ENCODE results near the gene TSHZ1. TPM values are rescaled to one million over a fixed set of nuclear protein-coding genes. Genes with fewer than 3 reads are reported as not detected.

TSHZ1 gene
- total and polyA plus RNA-seq, 4 donors = 6.2 to 19.9 (median 11.2) TPM

- H3K9ac ChIP-seq (ENCODE audit: insufficient read depth in 1 of 2, low read length in 2 of 2) = peak overlapping the region in 1 of 2 donors; percentile 55
Measured at GRCh38 chr18:75226286-75226955, 15.8 kb downstream of the TSHZ1 start.

GRCh38 chr18:75226956-75227316 is 16.3 kb downstream of the TSHZ1 start:
- ATAC-seq (ENCODE audit: insufficient read depth, low FRiP score) (no peak), DNase-seq (no peak)
- 48 to 50% methylated on average over 5 of the region's 5 CpGs for WGBS, 2 donors
- Histone ChIP-seq H3K4me1 (ENCODE audit: control insufficient read depth in 5 of 5, insufficient read depth in 5 of 5, low read length in 5 of 5) (peaks cover 9 to 64% (median 23%) of the 10 kb centered on the region in 5 donors), H3K9ac (ENCODE audit: insufficient read depth in 1 of 2, low read length in 2 of 2) (peak overlapping the region in 1 of 2 donors; percentile 55), H3K36me3 (ENCODE audit: control insufficient read depth in 4 of 4, insufficient read depth in 4 of 4, low read length in 4 of 4) (peaks cover 0 to 4% (median 2%) of the 10 kb centered on the region in 4 donors), H3K9me3 (ENCODE audit: control insufficient read depth in 4 of 4, insufficient read depth in 3 of 4, low read length in 3 of 4) (peaks cover 0 to 3% (median 0%) of the 10 kb centered on the region in 4 donors), H3K27me3 (ENCODE audit: control insufficient read depth in 3 of 3, insufficient read depth in 3 of 3, low read length in 2 of 3) (no peaks in the 10 kb centered on the region), H3K27ac (ENCODE audit: low read depth in 1 of 2, low read length in 1 of 2) (peak overlapping the region; percentile 10 to 62), H3K4me3 (no peak overlapping the region)
- TF ChIP-seq CTCF (IDR thresholded peaks at IDR 0.05; ENCODE audit: control extremely low read depth, extremely low read depth) = no peak

More at GRCh38 chr18:75226286-75226955, 15.8 kb downstream of the TSHZ1 start:
- peaks cover 9 to 66% (median 23%) of the 10 kb centered on the region in 5 donors for H3K4me1 ChIP-seq (ENCODE audit: control insufficient read depth in 5 of 5, insufficient read depth in 5 of 5, low read length in 5 of 5)
- H3K27me3 ChIP-seq (ENCODE audit: control insufficient read depth in 3 of 3, insufficient read depth in 3 of 3, low read length in 2 of 3) = no peaks in the 10 kb centered on the region
- H3K27ac ChIP-seq (ENCODE audit: low read depth in 1 of 2, low read length in 1 of 2) = peak overlapping the region; percentile 24 to 62
- ATAC-seq (ENCODE audit: insufficient read depth, low FRiP score) (peak; percentile 39), DNase-seq (peak; percentile 63 to 76 (median 71))
- peaks cover 0 to 4% (median 2%) of the 10 kb centered on the region in 4 donors for H3K36me3 ChIP-seq (ENCODE audit: control insufficient read depth in 4 of 4, insufficient read depth in 4 of 4, low read length in 4 of 4)
- no peak for TF ChIP-seq CTCF (IDR thresholded peaks at IDR 0.05; ENCODE audit: control extremely low read depth, extremely low read depth)
- 25 to 29% methylated on average over 11 of the region's 11 CpGs for WGBS, 2 donors
- H3K4me3 ChIP-seq = no peak overlapping the region
- H3K9me3 ChIP-seq (ENCODE audit: control insufficient read depth in 4 of 4, insufficient read depth in 3 of 4, low read length in 3 of 4) = peaks cover 0 to 3% (median 0%) of the 10 kb centered on the region in 4 donors

- H3K36me3 ChIP-seq (ENCODE audit: control insufficient read depth in 4 of 4, insufficient read depth in 4 of 4, low read length in 4 of 4) = peaks cover 0 to 4% (median 2%) of the 10 kb centered on the region in 4 donors
- peak overlapping the region in 1 of 2 donors; percentile 29 for H3K27ac ChIP-seq (ENCODE audit: low read depth in 1 of 2, low read length in 1 of 2)
- peak overlapping the region in 1 of 2 donors; percentile 55 for H3K9ac ChIP-seq (ENCODE audit: insufficient read depth in 1 of 2, low read length in 2 of 2)
- H3K9me3 ChIP-seq (ENCODE audit: control insufficient read depth in 4 of 4, insufficient read depth in 3 of 4, low read length in 3 of 4) = peaks cover 0 to 3% (median 0%) of the 10 kb centered on the region in 4 donors
- 48 to 49% methylated on average over 11 of the region's 11 CpGs for WGBS, 2 donors
- H3K4me3 ChIP-seq = no peak overlapping the region
- DNase-seq (peak in 2 of 3 donors; percentile 46 to 47), ATAC-seq (ENCODE audit: insufficient read depth, low FRiP score) (no peak)
- H3K4me1 ChIP-seq (ENCODE audit: control insufficient read depth in 5 of 5, insufficient read depth in 5 of 5, low read length in 5 of 5) = peaks cover 9 to 60% (median 23%) of the 10 kb centered on the region in 5 donors
- TF ChIP-seq CTCF (IDR thresholded peaks at IDR 0.05; ENCODE audit: control extremely low read depth, extremely low read depth) = no peak
- H3K27me3 ChIP-seq (ENCODE audit: control insufficient read depth in 3 of 3, insufficient read depth in 3 of 3, low read length in 2 of 3) = no peaks in the 10 kb centered on the region
Measured at GRCh38 chr18:75227535-75228296, 17.1 kb downstream of the TSHZ1 start.
